ENCODE measurements around the gene PPP1R12B.
"Not testable (repeated sequence)": the region's sequence is repeated elsewhere in the genome, so short reads cannot be mapped to it uniquely, and the experiment has no call there.

The PPP1R12B gene

DNA sequence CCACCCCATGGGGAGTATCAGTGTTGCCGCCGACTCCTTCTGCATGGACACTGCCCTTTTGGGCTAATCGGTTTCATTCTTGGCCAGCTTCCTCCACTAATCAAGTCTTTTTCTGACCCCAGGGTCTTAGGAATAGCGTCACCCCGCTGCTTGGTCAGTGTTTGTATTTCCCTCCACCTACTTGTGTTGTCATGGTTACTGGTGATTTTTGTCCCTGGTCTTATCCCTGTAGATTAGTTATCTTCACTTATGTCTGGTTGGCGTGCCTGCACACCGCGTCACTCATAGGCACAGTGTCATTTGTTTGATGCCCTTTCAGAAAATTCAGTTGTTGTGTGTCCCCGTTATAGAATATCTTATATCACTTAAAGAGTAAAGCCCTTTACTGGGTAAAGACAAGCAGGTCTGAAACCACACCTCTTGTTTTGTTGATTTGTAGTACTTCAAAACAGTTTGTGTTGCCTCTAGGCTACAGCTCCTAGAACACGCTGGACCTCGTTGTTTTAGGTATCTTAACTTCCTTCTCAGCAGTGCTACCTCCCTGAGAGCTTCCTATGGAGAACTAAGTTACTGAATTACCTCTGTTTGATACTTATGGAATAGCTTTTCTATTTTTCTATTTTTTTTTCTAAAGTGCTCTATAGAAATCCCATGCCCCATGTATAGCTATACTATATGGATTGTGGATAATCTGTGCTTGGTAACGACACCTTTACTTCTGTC is 868 bp downstream of the PPP1R12B start:
- DNase-seq (ENCODE audit: low spot score): peak; percentile 2

DNA sequence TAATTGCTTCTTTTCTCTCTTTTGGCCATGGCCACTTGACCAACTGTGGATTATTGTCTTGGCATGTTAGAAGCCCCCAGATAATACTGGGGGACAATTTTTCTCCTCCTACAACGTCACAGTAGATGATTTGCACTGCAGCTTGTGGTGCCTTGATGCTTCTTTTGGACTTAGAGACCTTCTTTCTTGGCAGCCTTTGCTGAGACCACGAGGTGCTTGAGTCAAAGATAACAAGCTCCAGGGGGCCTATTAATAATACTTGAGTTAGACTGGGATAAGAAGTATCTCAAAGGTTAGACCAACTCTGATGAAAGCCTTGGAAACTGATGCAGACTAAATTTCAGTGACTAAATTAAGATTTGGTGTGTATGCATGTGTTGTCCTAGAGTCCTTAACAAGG is 3.2 kb downstream of the PPP1R12B start:
- no peak for DNase-seq (ENCODE audit: low spot score)

DNA sequence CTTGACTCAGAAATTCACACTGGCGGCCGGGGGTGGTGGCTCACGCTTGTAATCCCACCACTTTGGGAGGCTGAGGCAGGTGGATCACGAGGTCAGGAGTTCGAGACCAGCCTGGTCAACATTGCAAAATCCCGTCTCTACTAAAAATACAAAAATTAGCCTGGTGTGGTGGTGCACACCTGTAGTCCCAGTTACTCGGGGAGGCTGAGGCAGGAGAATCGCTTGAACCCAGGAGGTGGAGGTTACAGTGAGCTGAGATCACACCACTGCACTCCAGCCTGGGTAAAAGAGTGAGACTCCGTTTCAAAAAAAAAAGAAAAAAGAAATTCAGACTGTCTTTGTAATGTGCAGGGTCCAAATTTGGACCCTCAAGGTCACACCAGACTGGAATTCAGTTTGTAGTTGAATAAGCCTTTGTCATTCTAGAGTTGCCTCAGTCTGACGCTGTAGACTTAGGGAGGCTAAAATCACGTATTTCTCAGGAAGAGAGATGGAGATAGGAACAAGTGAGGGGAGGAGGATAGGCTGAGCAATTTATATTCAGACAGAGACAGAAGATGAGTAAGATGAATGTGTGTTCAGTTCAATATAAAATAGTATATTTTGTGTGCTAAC is 4.2 kb downstream of the PPP1R12B start:
- DNase-seq (ENCODE audit: low spot score): not testable (repeated sequence)

DNA sequence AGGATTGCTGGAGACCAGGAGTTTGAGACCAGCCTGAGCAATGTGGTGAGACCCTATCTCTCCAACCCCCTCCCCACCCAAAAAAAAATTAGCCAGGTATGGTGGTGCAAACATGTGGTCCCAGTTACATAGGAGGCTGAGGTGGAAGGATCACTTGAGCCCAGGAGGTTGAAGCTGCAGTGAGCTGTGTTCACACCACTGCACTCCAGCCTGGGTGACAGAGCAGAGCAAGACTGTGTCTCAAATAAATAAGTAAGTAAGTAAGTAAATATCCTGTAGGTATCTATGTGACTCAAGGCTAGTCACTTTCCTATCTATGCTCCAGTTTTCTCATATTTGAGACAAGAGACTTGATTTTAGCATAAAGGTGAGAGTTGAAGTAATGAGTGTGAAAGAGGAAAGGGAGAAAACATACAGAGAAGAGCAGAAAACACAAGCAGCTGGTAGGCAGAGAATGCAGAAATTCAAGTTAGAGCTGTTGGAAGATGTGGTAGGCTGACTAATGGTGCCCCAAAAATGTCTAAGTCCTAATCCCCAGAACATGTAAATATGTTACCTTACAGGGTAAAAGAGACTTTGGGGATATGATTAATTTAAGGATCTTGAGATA is 7.5 kb downstream of the PPP1R12B start:
- no peak for DNase-seq (ENCODE audit: low spot score)

DNA sequence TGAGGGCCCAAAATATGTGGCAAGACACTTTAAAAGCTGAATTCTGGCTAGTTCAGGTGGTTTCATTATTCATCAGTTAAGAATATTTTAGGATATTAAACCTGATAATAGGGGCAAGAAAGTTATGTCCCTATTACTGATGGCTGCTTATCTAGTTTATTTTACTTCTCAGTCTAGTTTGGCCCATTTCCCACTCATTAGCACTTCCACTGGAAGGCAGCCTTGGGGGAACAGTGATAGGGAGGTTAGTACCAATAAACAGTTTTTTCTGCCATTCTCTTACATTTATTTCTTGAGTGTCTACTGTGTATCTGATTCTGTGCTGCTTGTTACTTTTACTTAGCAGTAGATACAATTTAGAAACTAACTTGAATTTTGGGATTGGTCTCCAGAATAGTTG is 9.0 kb downstream of the PPP1R12B start:
- DNase-seq (ENCODE audit: low spot score): no peak

DNA sequence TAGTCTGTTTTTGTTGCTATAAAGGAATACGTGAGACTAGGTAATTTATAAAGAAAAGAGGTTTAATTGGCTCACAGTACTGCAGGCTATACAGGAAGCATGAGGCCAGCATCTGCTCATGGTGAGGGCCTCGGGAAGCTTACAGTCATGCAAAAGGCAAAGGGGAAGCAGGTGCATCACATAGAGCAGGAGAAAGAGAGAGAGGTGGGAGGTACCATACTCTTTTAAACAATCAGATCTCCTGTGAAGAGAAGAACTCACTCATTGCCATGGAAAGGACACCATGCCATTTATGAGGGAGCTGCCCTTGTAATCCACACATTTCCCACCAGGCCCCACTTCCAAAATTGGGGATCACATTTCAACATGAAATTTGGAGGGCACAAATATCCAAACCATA is 12.7 kb downstream of the PPP1R12B start:
- DNase-seq (ENCODE audit: low spot score): no peak

DNA sequence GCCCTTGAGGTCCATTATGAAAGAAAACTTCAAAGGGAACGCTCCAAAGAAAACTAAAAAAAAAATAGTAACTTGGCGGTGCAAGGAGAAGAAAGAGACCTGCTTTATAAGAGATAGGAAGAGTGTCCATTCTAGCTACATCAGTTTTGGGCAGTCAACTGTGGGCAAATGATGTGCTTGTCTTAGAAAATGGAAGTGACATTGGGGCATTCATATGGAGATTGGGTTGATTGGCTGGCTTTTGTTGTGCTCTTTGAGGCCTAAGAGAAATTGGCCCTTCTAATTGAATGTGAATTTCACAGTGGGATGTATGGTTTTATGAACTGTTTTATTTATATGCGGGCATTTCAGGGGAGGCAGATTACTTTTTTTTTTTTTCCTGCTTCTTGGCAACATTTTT is 13.2 kb downstream of the PPP1R12B start:
- DNase-seq (ENCODE audit: low spot score): no peak

DNA sequence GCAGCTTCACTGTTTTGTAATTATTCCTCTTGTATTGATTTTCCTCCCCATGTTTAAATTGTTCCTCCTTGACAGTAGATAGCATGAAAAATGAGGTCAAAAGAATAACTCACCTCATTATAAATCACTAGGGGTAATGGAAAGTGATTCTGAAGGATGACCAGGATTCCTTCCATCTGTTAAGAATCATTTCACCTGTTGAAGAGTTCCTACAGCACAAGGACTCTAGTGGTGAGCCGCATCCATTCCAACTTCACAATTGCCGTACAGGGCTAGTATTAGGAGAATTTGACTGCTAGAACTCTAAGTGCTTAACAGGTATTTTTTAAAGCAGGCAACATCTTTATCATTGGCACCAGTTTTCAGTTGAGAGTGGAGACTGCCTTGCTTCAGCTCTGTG is 13.7 kb downstream of the PPP1R12B start:
- no peak for DNase-seq (ENCODE audit: low spot score)

DNA sequence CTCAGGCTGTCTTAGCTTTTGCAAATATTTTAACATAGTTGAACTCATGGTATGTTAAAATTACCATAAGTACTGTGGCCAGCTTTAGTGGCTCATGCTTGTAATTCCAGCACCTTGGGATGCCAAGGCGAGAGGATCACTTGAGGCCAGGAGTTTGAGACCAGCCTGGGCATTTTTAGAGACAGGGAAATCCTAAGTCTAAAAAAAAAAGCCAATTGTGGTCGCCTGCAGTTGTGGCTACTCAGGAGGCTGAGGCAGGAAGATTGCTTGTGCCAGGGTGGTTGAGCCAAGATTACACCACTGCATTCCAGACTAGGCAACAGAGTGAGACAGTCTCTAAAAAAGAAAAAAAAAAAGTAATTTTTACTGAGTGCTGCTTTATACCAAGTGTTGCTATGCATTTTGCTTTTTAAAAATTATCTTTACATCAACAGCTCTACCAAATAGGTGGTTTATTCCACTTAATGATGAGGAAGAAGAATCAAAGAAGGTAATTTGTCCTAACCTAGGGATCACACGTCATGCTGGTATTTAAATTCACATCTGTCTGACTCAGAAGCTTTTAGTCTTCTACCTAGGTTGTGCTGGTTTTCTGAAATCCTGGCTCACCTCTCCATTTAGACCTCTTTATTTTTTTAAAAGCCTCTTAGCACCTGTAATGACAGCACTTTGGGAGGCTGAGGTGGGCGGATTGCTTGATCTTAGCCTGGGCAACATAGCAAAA is 16.8 kb downstream of the PPP1R12B start:
- no peak for DNase-seq (ENCODE audit: low spot score)

DNA sequence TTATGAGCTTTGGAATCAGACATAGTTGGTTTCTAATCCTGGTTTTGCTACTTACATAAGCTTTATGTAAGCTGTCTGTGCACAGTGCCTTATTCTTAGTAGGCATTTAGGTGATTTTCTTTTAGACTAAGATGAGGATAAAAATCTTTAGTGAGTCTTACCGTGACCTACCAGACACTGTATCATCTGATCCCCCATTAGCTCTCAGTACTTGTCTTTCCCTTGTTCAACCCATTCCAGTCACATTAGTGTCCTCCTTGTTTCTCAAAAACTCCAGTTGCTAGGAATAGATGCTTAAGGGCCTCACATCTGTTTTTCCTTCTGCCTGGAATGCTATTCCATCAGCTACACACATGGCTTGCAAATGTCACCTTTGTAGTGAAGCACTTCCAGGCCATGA is 18.8 kb downstream of the PPP1R12B start:
- DNase-seq (ENCODE audit: low spot score): no peak

DNA sequence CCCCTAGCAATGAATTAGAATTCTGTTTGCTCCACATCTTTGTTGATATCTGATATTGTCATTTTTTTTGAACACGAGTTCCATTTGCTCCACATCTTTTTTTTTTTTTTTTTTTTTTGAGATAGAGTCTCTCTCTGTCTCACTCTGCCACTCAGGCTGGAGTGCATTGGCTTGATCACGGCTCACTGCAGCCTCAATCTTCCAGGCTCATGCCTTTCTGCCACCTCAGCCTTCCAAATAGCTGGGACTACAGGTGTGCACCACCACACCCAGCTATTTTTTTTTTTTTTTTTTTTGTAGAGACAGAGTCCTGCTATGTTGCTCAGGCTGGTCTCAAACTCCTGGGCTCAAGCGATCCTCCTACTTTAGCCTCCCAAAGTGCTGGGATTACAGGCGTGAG is 22.4 kb downstream of the PPP1R12B start:
- not testable (repeated sequence) for DNase-seq (ENCODE audit: low spot score)

DNA sequence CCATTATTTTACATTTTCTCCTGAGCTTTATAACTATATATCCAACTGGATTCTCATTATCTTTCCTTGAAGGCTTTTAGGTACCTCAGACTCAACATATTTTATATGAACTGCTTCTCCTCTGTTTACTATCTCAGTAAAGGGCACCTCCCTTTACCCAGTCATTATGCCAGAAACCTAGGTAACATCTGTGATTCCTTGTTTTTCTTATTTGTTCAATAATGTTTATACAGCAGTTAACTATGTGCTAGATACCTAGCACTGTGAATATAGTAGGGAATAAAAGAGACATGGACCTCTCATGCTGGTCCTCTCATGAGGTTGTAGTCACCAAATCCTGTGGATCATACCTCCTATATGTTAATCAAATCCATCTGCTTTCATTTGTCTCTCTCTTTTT is 25.6 kb downstream of the PPP1R12B start:
- no peak for DNase-seq (ENCODE audit: low spot score)

DNA sequence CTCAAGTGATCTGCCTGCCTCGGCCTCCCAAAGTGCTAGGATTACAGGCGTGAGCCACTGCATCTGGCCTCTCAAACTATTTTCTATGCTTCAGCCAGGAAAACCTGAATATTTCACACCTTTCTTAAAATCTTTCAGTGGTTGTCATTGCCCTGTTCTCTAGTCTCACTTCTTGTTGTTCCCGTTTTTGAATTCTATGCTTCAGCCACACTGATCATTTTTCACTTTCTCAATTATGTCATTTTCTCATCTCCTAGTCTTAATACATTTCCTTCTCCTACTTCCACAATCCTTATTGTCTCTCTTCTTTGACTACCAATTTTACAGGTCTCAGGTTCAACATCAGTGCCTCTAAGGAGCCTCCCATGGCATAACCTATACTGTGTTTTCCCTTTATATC is 26.7 kb downstream of the PPP1R12B start:
- not testable (repeated sequence) for DNase-seq (ENCODE audit: low spot score)

DNA sequence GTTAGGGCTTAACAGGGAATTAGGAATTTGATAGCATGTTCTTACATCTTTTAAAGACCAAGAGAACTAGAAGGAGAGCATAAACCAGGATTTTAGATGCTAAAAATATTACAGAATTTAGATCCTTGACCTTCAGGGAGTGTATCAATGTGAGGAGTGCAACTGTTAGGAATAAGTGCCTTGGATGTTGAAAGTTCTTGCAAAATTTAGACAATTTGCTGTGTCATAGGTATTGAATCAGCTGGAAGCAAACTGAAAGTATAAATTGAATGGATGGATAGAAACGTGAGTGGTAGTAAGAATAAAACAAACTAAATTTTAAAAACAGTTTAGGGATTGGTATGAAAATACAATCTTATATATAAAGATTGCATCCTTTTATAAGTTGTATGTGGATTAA is 27.7 kb downstream of the PPP1R12B start:
- DNase-seq (ENCODE audit: low spot score): no peak

DNA sequence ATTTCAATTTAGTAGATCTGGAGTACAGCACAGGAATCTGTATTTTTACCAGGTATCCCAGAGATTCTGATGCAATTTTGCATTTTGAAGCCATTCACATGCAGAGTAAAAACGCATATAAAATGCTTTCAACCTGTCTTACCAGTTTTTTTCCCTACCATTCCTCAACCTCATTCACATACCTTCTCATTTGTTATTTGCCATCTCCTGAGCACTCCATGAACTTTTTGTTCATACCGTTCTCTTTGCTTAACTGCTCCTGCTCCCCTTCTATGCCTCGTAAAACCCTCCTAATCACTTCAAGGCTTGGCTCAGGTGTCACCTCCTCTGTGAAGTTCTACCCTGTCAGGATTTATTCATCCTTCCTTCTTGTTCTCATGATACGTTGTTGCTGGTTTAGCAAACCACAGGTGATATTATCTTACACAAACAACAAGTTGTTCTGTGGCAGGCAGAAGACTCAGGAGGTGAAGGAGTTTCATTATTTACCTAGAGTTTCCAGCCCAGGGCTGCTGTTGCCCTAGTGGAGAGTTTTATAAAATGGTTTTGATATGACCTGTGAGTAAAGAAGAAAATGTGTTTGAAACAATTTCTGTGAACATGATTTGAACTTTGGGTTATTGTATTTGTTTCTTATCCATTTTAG is 31.5 kb downstream of the PPP1R12B start:
- DNase-seq (ENCODE audit: low spot score): peak; percentile 2

DNA sequence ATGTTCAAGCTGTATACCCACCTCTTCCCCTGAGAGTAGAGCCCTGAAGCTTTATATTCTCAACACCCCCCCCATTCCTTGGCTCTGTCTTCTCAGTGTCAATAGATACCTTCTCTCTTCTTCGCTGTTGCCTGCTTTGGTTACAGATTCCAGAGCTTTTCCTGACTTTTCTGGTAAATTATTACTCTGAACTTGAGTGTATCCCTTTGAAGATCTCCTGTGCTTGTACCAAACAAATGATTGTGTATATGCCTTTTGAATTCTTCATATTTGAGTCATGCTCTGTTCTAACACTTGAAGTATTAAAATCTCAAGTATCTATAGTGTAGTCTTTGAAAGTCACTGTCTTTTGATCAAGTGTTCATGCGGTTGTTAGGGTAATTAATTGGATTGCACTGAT is 32.0 kb downstream of the PPP1R12B start:
- DNase-seq (ENCODE audit: low spot score): not testable (repeated sequence)

DNA sequence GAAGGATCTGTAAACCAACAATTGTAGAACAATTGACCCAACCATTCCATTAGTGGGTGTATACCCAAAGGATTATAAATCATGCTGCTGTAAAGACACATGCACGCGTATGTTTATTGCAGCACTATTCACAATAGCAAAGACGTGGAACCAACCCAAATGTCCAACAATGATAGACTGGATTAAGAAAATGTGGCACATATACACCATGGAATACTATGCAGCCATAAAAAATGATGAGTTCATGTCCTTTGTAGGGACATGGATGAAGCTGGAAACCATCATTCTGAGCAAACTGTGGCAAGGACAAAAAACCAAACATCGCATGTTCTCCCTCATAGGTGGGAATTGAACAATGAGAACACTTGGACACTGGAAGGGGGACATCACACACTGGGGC is 33.4 kb downstream of the PPP1R12B start:
- not testable (repeated sequence) for DNase-seq (ENCODE audit: low spot score)

DNA sequence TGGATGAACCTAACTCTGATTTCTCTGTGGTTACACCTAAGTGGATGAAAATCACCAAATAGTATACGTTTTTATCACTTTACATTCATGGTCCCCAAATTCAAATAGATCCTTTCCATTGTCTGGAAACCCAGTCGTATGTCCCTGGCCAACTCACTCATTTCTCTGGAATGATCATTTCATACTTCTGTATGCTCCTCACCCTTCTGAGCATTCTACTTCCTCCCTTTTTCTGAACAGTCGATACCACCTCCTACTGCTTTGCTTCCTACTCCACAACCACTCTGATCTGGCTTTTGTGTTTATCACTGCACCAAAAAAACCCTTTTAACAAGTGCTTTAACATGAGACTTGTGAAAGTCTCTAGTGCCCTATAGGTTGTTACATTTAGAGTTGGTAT is 47.3 kb downstream of the PPP1R12B start:
- not testable (repeated sequence) for DNase-seq (ENCODE audit: low spot score)

DNA sequence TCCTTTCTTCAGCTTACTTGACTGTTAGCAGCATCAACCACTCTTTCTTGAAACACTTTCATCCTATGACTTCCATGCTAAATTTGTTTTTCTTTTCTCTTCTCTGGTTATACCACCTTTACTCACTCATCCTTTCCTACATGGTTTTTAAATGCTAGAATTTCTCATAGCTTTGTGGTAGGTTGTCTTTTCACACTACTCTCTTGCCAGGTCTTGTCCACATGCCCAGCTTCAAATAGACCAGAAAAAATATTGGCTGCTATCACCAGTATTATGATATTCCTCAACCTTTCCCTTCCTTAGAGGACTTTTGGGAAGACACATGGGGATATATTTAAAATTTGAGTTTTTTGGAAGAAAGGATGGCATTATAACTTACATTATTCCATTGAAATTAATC is 48.8 kb downstream of the PPP1R12B start:
- no peak for DNase-seq (ENCODE audit: low spot score)

DNA sequence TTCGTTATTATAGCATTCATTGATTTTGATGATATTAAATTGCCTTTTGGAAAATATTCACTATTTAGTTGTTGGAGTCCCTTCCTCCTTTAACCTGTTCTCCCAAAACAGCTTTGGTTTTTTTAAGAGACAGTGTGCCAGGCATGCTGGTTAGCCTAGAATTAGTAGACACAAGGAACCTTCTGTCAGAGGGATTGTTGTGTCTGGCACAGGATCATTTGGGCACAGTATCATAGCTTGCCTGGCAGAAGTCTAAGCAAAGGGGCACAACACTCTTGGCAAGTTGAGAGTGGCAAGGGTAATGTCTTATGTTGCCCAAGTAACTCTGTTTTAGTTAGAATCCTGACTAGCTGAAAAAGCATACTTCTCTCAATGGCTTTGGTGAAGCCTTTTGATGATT is 49.9 kb downstream of the PPP1R12B start:
- DNase-seq (ENCODE audit: low spot score): not testable (repeated sequence)

DNA sequence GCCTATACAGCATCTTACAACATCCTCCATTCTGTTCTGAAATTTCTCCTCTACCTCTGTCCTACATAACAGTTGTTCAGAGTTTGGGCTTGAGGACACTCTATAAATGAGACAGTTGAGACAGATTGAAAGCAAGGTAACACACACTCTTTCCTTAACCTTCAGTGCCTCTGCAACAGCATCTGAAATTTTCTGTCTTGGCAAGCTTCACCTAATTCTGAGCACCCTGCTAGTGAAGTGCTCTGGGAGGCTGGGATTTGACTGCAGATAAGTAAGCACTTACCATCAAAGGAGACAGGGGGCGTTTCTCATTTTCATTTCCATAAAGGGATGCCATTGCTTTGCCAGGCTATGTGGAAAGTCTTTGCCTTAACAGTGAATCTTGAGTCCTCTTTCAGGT is 53.3 kb downstream of the PPP1R12B start:
- not testable (repeated sequence) for DNase-seq (ENCODE audit: low spot score)

DNA sequence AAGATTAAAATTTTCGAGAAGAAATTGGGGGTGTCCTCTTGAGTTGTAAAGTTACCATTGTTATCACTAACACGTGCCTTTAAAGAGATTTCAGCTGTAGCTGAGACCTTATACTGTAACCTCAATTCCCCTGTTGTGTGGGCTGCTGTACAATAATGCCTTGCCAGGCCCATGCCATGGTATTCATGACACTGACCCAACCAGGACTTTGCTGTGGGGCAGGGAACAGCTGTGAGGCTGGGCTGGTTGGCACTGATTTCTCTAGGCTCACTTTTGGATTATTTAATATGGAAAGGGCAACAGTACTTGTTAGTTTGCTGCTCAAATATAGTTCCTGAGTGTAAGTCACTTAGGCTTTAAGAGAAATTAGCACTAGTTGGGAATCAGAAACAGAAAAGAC is 54.9 kb downstream of the PPP1R12B start:
- not testable (repeated sequence) for DNase-seq (ENCODE audit: low spot score)

All from CD4-positive, alpha-beta T cell treated with Interleukin-15 for 4 hours (primary cell).